Activated CD8-positive, alpha-beta T cell treated with anti-CD3 and anti-CD28 coated beads, Interleukin-2, amount 10 ng/mL, durations not matched to agents 7 days and 5 days (primary cell): Measurements from ENCODE around the gene TUBGCP3. TPM values are rescaled to one million over a fixed set of nuclear protein-coding genes. Genes with fewer than 3 reads are reported as not detected.

Experiments used
- ATAC-seq: fragments of 150-1000 bp; cut with Tn5 transposase; one replicate; pipeline ENCODE4 v1.10.0; 2021; ENCODE audit warnings: moderate library complexity
- CTCF ChIA-PET: fragments of 350-600 bp; sonication (Branson Sonifier 250); formaldehyde crosslinking; loops from one replicate; lab custom pipeline; 2021; ENCODE audit warnings: antibody characterized with exemption; lab: Charles Lee
- POLR2A ChIA-PET: fragments of 350-600 bp; sonication (Branson Sonifier 250); formaldehyde crosslinking; loops from one replicate; lab custom pipeline; 2021; ENCODE audit warnings: antibody characterized with exemption; lab: Charles Lee
- DNase-seq: peaks from one replicate; pipeline ENCODE4 v3.0.0-alpha.2; 2020
- H3K27ac Mint-ChIP-seq: one replicate; pipeline ENCODE4 v1.8.0; 2021; ENCODE audit warnings: mild to moderate bottlenecking, mixed read lengths
- H3K27me3 Mint-ChIP-seq: one replicate; pipeline ENCODE4 v1.8.0; 2021; ENCODE audit warnings: low read depth, mixed read lengths
- H3K36me3 Mint-ChIP-seq: one replicate; pipeline ENCODE4 v1.8.0; 2021; ENCODE audit warnings: low read depth, mixed read lengths
- H3K4me1 Mint-ChIP-seq: one replicate; pipeline ENCODE4 v1.8.0; 2021; ENCODE audit warnings: low read depth, mixed read lengths
- H3K4me3 Mint-ChIP-seq: one replicate; pipeline ENCODE4 v1.8.0; 2021; ENCODE audit warnings: mild to moderate bottlenecking, mixed read lengths
- H3K9me3 Mint-ChIP-seq: one replicate; pipeline ENCODE4 v1.8.0; 2022; ENCODE audit warnings: mixed read lengths; ENCODE audit not compliant: insufficient read depth
- total RNA-seq, 2 experiments: library from RNA; stranded (reverse); gene quantifications; one replicate each; pipeline ENCODE4 v1.2.3, GENCODE V29; 2021

TUBGCP3 gene
- total RNA-seq, 2 experiments from 2014 or later, result 57.4 to 66.5 TPM

- CTCF ChIA-PET, result no interaction called here
- peak overlapping the region; percentile 93 for H3K27ac Mint-ChIP-seq
- no peaks in the 10 kb centered on the region for H3K9me3 Mint-ChIP-seq
- H3K36me3 Mint-ChIP-seq, result peaks cover 22% of the 10 kb centered on the region
- DNase-seq (peak; percentile 65), ATAC-seq (peak; percentile 81)
- no peaks in the 10 kb centered on the region for H3K27me3 Mint-ChIP-seq
- peak overlapping the region; percentile 96 for H3K4me3 Mint-ChIP-seq
- H3K4me1 Mint-ChIP-seq, result peaks cover 42% of the 10 kb centered on the region
- POLR2A ChIA-PET, result interaction anchor here (1.1 to 1.6 kb wide), 4 partner anchors 14 to 23 kb away, joined by 3 to 4 read pairs (median 3); no protein-coding TSS in a partner anchor
These were observed 665 bp downstream of the TUBGCP3 start for GRCh38 chr13:112587212-112587763.

DNA sequence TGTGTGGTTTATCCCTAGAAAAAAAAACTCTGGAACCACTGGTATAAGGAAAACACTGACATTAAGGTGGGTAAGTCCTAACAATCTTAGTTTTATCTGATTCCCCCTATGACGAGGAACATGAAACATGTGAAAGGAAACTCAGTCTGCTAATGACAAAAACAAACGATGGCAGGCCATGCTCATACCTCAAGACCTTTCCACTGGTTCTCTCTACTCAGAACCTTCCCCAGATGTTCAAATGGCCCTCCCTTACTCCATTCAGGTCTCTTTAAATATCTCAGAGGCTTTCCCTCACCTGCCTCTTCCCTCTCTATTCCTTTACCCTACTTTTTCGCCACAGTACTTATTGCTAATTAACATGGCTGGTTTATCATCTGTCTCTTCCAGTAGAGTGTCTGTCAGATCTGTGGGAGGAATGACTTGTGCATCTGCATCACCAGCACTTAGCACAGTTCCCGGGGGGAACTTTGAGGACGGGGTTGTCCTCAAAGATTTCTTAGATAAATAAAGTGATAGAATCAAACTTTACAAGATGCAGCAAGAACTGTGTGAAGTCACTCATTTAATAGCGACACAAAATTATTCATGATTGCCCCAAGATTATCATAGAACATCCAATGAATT lies 1.5 kb downstream of the TUBGCP3 start:
- Mint-ChIP-seq H3K9me3 (no peaks in the 10 kb centered on the region), H3K27me3 (no peaks in the 10 kb centered on the region)

DNA sequence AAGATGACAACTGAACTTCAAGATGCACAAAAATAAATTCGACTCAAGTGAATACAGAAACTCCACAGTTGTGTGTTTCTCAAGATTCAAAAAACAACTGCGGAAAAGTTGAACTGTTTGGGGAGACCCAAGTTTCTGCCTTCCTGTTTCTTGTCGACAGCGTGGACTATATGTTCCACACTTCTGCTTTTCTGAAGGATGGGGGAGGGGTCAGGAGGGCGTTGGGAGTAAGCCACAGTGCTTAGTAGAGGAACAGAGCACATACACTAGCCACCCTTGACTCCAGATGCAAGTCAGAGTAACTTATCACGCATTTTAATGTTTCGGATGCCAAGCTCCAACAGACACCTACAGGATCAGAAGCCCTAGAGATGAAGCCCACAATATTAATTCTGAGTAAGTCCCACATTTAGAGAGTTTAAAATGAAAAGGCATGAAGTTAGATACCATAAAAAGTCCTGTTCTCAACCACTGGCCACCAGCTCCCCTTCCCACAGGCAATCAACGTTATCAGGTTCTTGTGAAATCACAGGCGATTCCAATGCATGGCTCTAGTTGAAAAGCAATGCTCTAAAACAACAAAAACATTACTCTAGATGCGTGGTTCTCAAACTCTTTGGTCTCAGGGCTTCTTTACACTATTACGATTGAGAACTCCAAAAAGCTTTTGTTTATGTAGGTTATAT lies 4.2 kb downstream of the TUBGCP3 start:
- ChIA-PET POLR2A (interaction anchor here (0.9 kb wide), 1 partner anchor 10 kb away, joined by 3 read pairs; no protein-coding TSS in a partner anchor), CTCF (interaction anchor here (3.0 kb wide), 1 partner anchor 23 kb away, joined by 13 read pairs; no protein-coding TSS in a partner anchor)
- peaks cover 2% of the 10 kb centered on the region for H3K9me3 Mint-ChIP-seq
- H3K4me3 Mint-ChIP-seq, result no peak overlapping the region
- ATAC-seq (no peak), DNase-seq (no peak)
- no peak overlapping the region for H3K27ac Mint-ChIP-seq
- peaks cover 34% of the 10 kb centered on the region for H3K36me3 Mint-ChIP-seq
- H3K4me1 Mint-ChIP-seq, result peaks cover 46% of the 10 kb centered on the region
- H3K27me3 Mint-ChIP-seq, result no peaks in the 10 kb centered on the region

More for the DNA sequence above, 1.5 kb downstream of the TUBGCP3 start:
- no peak for ATAC-seq
- no peak for DNase-seq
- Mint-ChIP-seq H3K27ac (peak overlapping the region; percentile 93), H3K4me3 (peak overlapping the region; percentile 96), H3K36me3 (peaks cover 28% of the 10 kb centered on the region), H3K4me1 (peaks cover 47% of the 10 kb centered on the region)
- CTCF ChIA-PET, result interaction anchor here (1.2 kb wide), 1 partner anchor 19 kb away, joined by 3 read pairs; no protein-coding TSS in a partner anchor
- POLR2A ChIA-PET, result no interaction called here

DNA sequence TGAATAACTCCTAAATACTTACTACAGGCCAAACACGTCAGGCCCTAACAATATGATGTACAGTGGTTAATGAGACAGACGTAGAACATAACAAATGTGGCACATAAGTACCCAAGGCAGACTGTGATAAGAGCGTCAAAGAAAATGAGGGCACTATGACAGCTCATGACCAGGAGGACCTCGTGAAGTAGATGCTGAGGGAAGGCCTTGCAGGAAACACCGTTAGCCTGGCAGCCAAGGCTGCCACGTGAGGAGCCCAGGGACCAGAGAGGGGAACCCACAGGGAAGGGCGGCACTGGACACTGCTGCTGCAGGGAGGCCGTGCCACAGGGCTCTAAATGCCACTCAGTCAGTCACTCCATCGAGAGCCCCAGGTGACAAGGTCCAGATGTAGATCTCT lies 5.7 kb downstream of the TUBGCP3 start:
- Mint-ChIP-seq H3K9me3 (peaks cover 6% of the 10 kb centered on the region), H3K27me3 (no peaks in the 10 kb centered on the region), H3K36me3 (peaks cover 41% of the 10 kb centered on the region), H3K4me3 (no peak overlapping the region), H3K27ac (no peak overlapping the region), H3K4me1 (peaks cover 41% of the 10 kb centered on the region)
- ATAC-seq, result no peak
- CTCF ChIA-PET, result interaction anchor here (3.0 kb wide), 1 partner anchor 24 kb away, joined by 13 read pairs; no protein-coding TSS in a partner anchor
- no peak for DNase-seq
- POLR2A ChIA-PET, result no interaction called here

DNA sequence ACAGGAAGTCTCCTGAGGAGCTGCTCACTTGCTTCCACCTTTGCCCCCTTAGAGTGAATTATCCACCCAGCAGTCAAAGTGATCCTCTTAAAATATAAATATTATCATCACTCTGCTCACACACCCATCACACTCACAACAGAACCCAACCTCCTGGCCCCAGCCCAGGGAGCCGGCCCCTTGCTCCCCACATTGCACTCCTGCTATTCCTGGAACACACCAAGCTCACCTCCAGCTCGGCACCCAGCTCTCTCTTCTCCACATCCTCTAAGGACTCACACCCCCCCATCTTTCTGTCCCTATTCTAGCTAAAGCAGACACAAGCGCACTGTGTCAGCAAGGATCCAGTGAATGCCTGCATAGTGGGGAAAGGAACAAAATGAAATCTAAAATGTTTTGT lies 7.0 kb downstream of the TUBGCP3 start:
- Mint-ChIP-seq H3K36me3 (peaks cover 43% of the 10 kb centered on the region), H3K4me1 (peaks cover 33% of the 10 kb centered on the region), H3K27me3 (no peaks in the 10 kb centered on the region), H3K9me3 (peaks cover 11% of the 10 kb centered on the region), H3K27ac (no peak overlapping the region), H3K4me3 (no peak overlapping the region)
- DNase-seq, result no peak
- ChIA-PET POLR2A (no interaction called here), CTCF (interaction anchor here (0.5 kb wide), 1 partner anchor 655 kb away, joined by 3 read pairs; no protein-coding TSS in a partner anchor)
- ATAC-seq, result no peak

DNA sequence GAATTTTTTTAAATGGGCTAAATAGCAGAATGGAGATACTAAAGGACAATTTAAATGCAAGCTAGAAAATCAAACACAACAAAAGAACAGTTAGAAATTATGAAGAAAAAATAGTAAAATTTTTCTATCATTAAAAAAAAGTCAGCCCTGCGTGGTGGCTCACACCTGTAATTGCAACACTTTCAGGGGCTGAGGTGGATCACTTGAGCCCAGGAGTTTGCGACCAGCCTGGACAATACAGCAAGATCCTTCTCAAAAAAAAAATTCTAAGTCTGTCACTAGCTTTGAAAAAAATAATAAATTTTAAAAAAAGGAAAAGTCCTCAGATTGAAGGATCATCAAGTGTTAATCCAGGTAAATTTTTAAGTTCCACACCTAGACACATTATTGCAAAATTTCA lies 7.7 kb downstream of the TUBGCP3 start:
- Mint-ChIP-seq H3K9me3 (peaks cover 11% of the 10 kb centered on the region), H3K27me3 (no peaks in the 10 kb centered on the region), H3K36me3 (peaks cover 48% of the 10 kb centered on the region), H3K27ac (no peak overlapping the region), H3K4me1 (peaks cover 40% of the 10 kb centered on the region), H3K4me3 (no peak overlapping the region)
- ATAC-seq (no peak), DNase-seq (no peak)
- ChIA-PET CTCF (interaction anchor here (0.5 kb wide), 1 partner anchor 655 kb away, joined by 3 read pairs; no protein-coding TSS in a partner anchor), POLR2A (no interaction called here)

GRCh38 chr13:112579310-112579843 lies 8.6 kb downstream of the TUBGCP3 start:
- peaks cover 46% of the 10 kb centered on the region for H3K4me1 Mint-ChIP-seq
- peaks cover 11% of the 10 kb centered on the region for H3K9me3 Mint-ChIP-seq
- ChIA-PET POLR2A (interaction anchor here (0.7 kb wide), 1 partner anchor 1874 kb away, joined by 3 read pairs; no protein-coding TSS in a partner anchor), CTCF (no interaction called here)
- no peak overlapping the region for H3K4me3 Mint-ChIP-seq
- no peaks in the 10 kb centered on the region for H3K27me3 Mint-ChIP-seq
- no peak overlapping the region for H3K27ac Mint-ChIP-seq
- peaks cover 45% of the 10 kb centered on the region for H3K36me3 Mint-ChIP-seq
- no peak for DNase-seq
- no peak for ATAC-seq

DNA sequence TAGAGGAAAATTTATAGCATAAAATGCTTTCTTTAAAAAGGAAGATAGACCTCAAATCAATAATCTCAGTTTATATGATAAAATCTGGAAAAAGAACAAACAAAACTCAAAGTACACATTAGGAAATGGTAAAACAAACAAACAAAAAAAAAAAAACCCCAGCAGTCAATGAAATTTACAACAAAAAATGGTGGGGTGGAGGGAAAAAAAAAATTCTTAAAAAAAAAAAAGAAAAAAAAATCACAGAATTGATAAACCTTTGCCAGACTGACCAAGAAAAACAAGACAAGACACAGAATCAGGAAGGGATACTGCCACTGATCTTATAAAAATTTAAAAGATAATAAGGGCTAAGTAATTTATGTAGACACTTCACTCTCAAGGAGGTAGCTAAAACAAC lies 11.2 kb downstream of the TUBGCP3 start:
- H3K27me3 Mint-ChIP-seq, result no peaks in the 10 kb centered on the region
- H3K9me3 Mint-ChIP-seq, result peaks cover 11% of the 10 kb centered on the region
- H3K27ac Mint-ChIP-seq, result no peak overlapping the region
- peaks cover 34% of the 10 kb centered on the region for H3K36me3 Mint-ChIP-seq
- CTCF ChIA-PET, result no interaction called here
- POLR2A ChIA-PET, result no interaction called here
- ATAC-seq, result no peak
- H3K4me1 Mint-ChIP-seq, result peaks cover 31% of the 10 kb centered on the region
- no peak for DNase-seq
- H3K4me3 Mint-ChIP-seq, result no peak overlapping the region

GRCh38 chr13:112576191-112576590 lies 11.8 kb downstream of the TUBGCP3 start:
- H3K4me3 Mint-ChIP-seq, result no peak overlapping the region
- H3K9me3 Mint-ChIP-seq, result peaks cover 11% of the 10 kb centered on the region
- DNase-seq (no peak), ATAC-seq (no peak)
- H3K27me3 Mint-ChIP-seq, result no peaks in the 10 kb centered on the region
- H3K4me1 Mint-ChIP-seq, result peaks cover 29% of the 10 kb centered on the region
- no peak overlapping the region for H3K27ac Mint-ChIP-seq
- POLR2A ChIA-PET, result no interaction called here
- peaks cover 33% of the 10 kb centered on the region for H3K36me3 Mint-ChIP-seq
- CTCF ChIA-PET, result interaction anchor here (1.1 kb wide), 1 partner anchor 13 kb away, joined by 3 read pairs; no protein-coding TSS in a partner anchor

DNA sequence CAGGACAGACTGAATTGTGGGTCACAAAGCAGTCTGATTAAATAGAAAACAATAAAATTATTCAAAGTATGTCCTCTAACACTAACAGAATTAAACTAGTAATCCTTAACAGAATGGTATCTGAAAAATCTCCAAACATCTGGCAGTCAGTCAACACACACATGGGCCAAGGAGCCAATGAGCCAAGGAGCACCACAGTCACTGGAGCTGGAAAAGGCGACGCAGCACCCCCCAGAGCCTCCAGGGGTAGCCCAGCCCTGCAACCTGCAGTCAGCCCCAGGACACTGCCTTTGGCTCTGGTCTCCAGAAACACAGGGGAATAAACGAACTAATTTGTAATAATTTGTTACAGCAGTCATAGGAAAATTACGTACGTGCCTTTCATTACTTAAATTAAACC lies 12.3 kb downstream of the TUBGCP3 start:
- H3K36me3 Mint-ChIP-seq, result peaks cover 33% of the 10 kb centered on the region
- H3K9me3 Mint-ChIP-seq, result peaks cover 11% of the 10 kb centered on the region
- ChIA-PET POLR2A (no interaction called here), CTCF (interaction anchor here (1.1 kb wide), 1 partner anchor 13 kb away, joined by 3 read pairs; no protein-coding TSS in a partner anchor)
- no peak overlapping the region for H3K27ac Mint-ChIP-seq
- DNase-seq (no peak), ATAC-seq (no peak)
- H3K27me3 Mint-ChIP-seq, result no peaks in the 10 kb centered on the region
- H3K4me1 Mint-ChIP-seq, result peaks cover 26% of the 10 kb centered on the region
- H3K4me3 Mint-ChIP-seq, result no peak overlapping the region

DNA sequence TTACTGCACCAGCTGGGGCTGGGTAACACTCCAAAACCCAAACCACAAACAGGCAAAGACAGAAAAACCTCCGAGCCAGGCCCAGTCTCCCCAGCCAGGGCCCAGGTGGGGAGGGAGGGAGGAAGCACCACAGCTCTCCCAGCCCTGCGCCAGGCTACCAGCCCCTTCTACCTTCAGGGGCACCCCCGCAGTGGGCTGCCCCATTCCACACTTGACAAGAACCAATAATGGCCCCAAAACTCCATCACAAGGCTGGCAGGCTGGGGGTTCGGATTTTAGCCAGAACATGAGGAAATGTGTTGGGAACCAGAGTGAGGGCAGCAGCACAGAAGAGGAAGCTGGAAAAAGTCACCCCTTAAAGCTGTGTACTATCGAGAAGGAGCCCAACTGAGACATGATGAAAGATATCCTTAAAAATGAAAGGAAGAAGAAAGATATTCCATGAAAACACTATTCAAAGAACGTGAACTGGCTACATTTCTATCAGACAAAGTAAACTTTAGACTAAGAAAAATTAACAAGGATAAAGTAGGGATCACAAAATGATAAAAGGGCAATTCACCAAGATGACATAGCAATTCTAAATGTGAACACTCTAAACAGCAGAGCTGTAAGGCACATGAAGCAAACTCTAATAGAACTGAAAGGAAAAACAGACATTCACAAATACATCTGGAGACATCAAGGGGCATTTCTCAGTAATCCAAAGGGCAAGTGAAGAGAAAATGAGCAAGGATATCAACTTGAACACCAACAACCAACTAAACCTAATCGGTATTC lies 12.9 kb downstream of the TUBGCP3 start:
- ATAC-seq, result no peak
- POLR2A ChIA-PET, result no interaction called here
- H3K27ac Mint-ChIP-seq, result no peak overlapping the region
- DNase-seq, result no peak
- H3K36me3 Mint-ChIP-seq, result peaks cover 32% of the 10 kb centered on the region
- peaks cover 26% of the 10 kb centered on the region for H3K4me1 Mint-ChIP-seq
- no peaks in the 10 kb centered on the region for H3K27me3 Mint-ChIP-seq
- CTCF ChIA-PET, result interaction anchor here (1.1 kb wide), 1 partner anchor 14 kb away, joined by 3 read pairs; no protein-coding TSS in a partner anchor
- no peak overlapping the region for H3K4me3 Mint-ChIP-seq
- H3K9me3 Mint-ChIP-seq, result peaks cover 11% of the 10 kb centered on the region
